HG03558 (cell line): ENCODE results near the gene KCNIP1.

Source experiments
- ATAC-seq: cut with Tn5 transposase; IDR thresholded peaks from one replicate; pipeline ENCODE4 v1.9.1; 2021; ENCODE audit warnings: moderate number of reproducible peaks; ENCODE audit not compliant: unreplicated experiment; ENCODE audit errors: extremely low read depth

Gene KCNIP1

GRCh38 chr5:170636801-170637477, 133.1 kb downstream of the KCNIP1 start:
- ATAC-seq, result no peak

- ATAC-seq, result no peak
Measured at GRCh38 chr5:170638051-170638450, 134.2 kb downstream of the KCNIP1 start.

GRCh38 chr5:170638454-170639220, 134.8 kb downstream of the KCNIP1 start:
- ATAC-seq, result no peak

- no peak for ATAC-seq
Measured at GRCh38 chr5:170639221-170639925, 135.6 kb downstream of the KCNIP1 start.

- ATAC-seq, result no peak
Measured at GRCh38 chr5:170640731-170641588, 137.1 kb downstream of the KCNIP1 start.

GRCh38 chr5:170641589-170642031, 137.8 kb downstream of the KCNIP1 start:
- ATAC-seq, result no peak

- ATAC-seq, result no peak
Measured at GRCh38 chr5:170642066-170642735, 138.4 kb downstream of the KCNIP1 start.

- ATAC-seq, result no peak
Measured at GRCh38 chr5:170642776-170643436, 139.1 kb downstream of the KCNIP1 start.

GRCh38 chr5:170643591-170643990, 139.8 kb downstream of the KCNIP1 start:
- no peak for ATAC-seq

- no peak for ATAC-seq
Measured at GRCh38 chr5:170644501-170644900, 140.7 kb downstream of the KCNIP1 start.

GRCh38 chr5:170648541-170648940, 144.7 kb downstream of the KCNIP1 start:
- no peak for ATAC-seq

- ATAC-seq, result no peak
Measured at GRCh38 chr5:170650850-170651249, 147.0 kb downstream of the KCNIP1 start.

- ATAC-seq, result no peak
Measured at GRCh38 chr5:170651604-170652277, 147.9 kb downstream of the KCNIP1 start.

- ATAC-seq, result no peak
Measured at GRCh38 chr5:170655476-170655875, 151.7 kb downstream of the KCNIP1 start.

GRCh38 chr5:170655920-170656319, 152.1 kb downstream of the KCNIP1 start:
- ATAC-seq, result no peak

- no peak for ATAC-seq
Measured at GRCh38 chr5:170656346-170656745, 152.5 kb downstream of the KCNIP1 start.

GRCh38 chr5:170660531-170660930, 156.7 kb downstream of the KCNIP1 start:
- no peak for ATAC-seq

- no peak for ATAC-seq
Measured at GRCh38 chr5:170662966-170663365, 159.1 kb downstream of the KCNIP1 start.

- no peak for ATAC-seq
Measured at GRCh38 chr5:170678811-170679210, 175.0 kb downstream of the KCNIP1 start.
